OCI-LY7 (cell line): ENCODE results near the gene KRT38.

Source experiments
- CTCF ChIP-seq: fragments of 200-600 bp; sonication (generic); conservative IDR thresholded peaks from 2 replicates; pipeline ENCODE4 v1.5.1; 2014; ENCODE audit warnings: mild to moderate bottlenecking, antibody characterized with exemption, low read length, moderate library complexity, mixed read lengths
- EZH2phosphoT487 ChIP-seq: fragments of 200-600 bp; sonication (generic); IDR thresholded peaks from 2 replicates; pipeline ENCODE4 v1.6.1; 2018; ENCODE audit warnings: low read depth, borderline replicate concordance, mild to moderate bottlenecking, mixed run types, antibody characterized with exemption, low read length, moderate library complexity, mixed read lengths

- TF ChIP-seq CTCF, result no peak
- no peak for TF ChIP-seq EZH2phosphoT487
Measured at GRCh38 chr17:41433586-41433985, 7.2 kb downstream of the KRT38 start.
